AG04450 (cell line): ENCODE results near the gene BTF3. TPM values are rescaled to one million over a fixed set of nuclear protein-coding genes. Genes with fewer than 3 reads are reported as not detected.
A peak's percentile ranks its signal among the peaks of the same experiment; 100 is the strongest.

Source experiments
- CTCF ChIA-PET: fragments of 300-600, 350-600 bp; formaldehyde crosslinking; extraction: SDS; loops from one replicate; lab custom pipeline; 2022; ENCODE audit warnings: antibody characterized with exemption, inconsistent platforms; lab: Charles Lee
- POLR2A ChIA-PET: fragments of 350-600 bp; formaldehyde crosslinking; extraction: SDS; loops from one replicate; lab custom pipeline; 2021; ENCODE audit warnings: antibody characterized with exemption, inconsistent platforms; lab: Yijun Ruan, JAX
- DNase-seq: peaks from one replicate; pipeline ENCODE4 v3.0.0-alpha.2; 2011; ENCODE audit warnings: low read depth, low spot score
- H3K27ac ChIP-seq: one replicate; pipeline ENCODE4 v1.5.1; 2012; ENCODE audit warnings: low read depth, low read length, control low read depth
- H3K27me3 ChIP-seq: one replicate; pipeline ENCODE4 v1.6.0; 2012; ENCODE audit warnings: low read length; ENCODE audit not compliant: control insufficient read depth, insufficient read depth
- H3K4me3 ChIP-seq: 2 replicates; pipeline ENCODE4 v1.5.1; 2011; ENCODE audit warnings: mild to moderate bottlenecking, low read depth, low read length, control low read depth
- H3K9me3 ChIP-seq: 2 replicates; pipeline ENCODE4 v1.5.1; 2012; ENCODE audit warnings: low read length; ENCODE audit not compliant: control insufficient read depth, insufficient read depth
- CTCF ChIP-seq: IDR thresholded peaks from 2 replicates; pipeline ENCODE4 v1.5.1; 2011; ENCODE audit warnings: low read depth, low read length, control low read depth, inconsistent platforms
- polyA minus RNA-seq: library from RNA; depleted of rRNA, polyadenylated mRNA; stranded (reverse); fragments of >200 nt; gene quantifications from 2 replicates; pipeline ENCODE4 v1.2.3, GENCODE V29; 2011; rRNA and poly(A)+ RNA removed
- polyA plus RNA-seq: library from polyadenylated mRNA; depleted of rRNA; stranded (reverse); fragments of >200 nt; gene quantifications from 2 replicates; pipeline ENCODE4 v1.2.3, GENCODE V29; 2011; rRNA removed

BTF3 gene
- polyA plus RNA-seq, result 707 and 755 TPM in 2 replicates
- 359 and 427 TPM in 2 replicates for polyA minus RNA-seq

DNA sequence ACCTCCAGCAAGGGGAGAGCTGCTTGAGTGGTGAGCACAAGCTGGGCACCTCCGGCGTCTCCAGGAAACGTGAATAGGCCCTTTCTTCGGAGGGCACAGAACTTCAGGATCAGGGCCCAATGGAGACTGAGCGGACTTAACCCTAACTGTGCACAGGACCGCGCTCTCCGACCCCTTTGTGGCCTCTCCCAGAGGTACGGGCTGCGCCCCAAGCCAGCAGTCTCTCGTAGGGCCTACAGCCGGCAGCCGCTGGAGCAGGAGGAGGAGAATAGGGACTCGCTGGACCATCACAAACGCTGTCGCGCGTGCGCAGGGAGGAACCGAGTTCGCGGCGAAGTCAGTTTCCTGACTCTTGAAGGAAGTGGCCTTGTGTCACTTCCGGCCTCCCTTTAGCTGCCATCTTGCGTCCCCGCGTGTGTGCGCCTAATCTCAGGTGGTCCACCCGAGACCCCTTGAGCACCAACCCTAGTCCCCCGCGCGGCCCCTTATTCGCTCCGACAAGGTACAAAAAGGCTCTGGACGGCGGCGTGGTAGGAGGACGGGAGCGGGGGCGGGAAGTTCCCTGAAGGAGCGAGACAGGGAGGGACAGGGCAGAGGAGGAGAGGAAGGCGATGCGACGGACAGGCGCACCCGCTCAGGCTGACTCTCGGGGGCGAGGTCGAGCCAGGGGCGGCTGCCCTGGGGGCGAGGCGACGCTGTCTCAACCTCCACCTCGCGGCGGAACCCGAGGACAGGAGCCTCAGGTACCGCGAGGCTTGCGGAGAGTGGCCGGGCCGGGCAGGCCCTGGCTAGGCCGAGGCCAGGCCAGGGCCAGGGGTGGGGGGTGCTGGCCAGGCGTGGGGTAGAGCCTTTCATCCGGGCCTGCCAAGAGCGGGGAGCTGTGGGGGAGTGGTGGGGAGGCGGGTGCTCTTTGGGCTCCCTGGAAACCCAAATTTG is at the start of gene BTF3:
BTF3 (plus strand) TSS at position 386 of the 936 bp plus-strand sequence; CDS start at position 612, 226 bp downstream.
- Histone ChIP-seq H3K4me3 (peak within 1 kb of the TSS; percentile 86), H3K9me3 (no peaks in the 10 kb centered on the region; the same call in 1 of the 2 replicates), H3K27ac (peak within 1 kb of the TSS; percentile 88), H3K27me3 (no peaks in the 10 kb centered on the region)
- no peak for TF ChIP-seq CTCF
- ChIA-PET POLR2A (interaction anchor here (0.5 to 1.9 kb wide), 6 partner anchors 11 to 1009 kb away, joined by 3 to 8 read pairs (median 3); partner anchors contain the start of gene FOXD1), CTCF (interaction anchor here (1.0 to 3.7 kb wide), 7 partner anchors 9 to 413 kb away, joined by 3 to 25 read pairs (median 10); no protein-coding TSS in a partner anchor)
- peak; percentile 92 for DNase-seq

- H3K4me3 ChIP-seq, result peak within 1 kb of the TSS; percentile 85
- H3K27ac ChIP-seq, result peak within 1 kb of the TSS; percentile 90
- ChIA-PET POLR2A (interaction anchor here (0.6 to 2.8 kb wide), 29 partner anchors 8 to 333 kb away, joined by 3 to 27 read pairs (median 5); partner anchors contain the start of gene BTF3), CTCF (interaction anchor here (0.7 to 3.4 kb wide), 5 partner anchors 136 to 492 kb away, joined by 4 to 24 read pairs (median 8); no protein-coding TSS in a partner anchor)
- H3K9me3 ChIP-seq, result peaks cover 10% of the 10 kb centered on the region; the same call in 1 of the 2 replicates
- peak; percentile 8; the same call in 1 of the 2 replicates for TF ChIP-seq CTCF
- peak; percentile 93 for DNase-seq
- H3K27me3 ChIP-seq, result no peaks in the 10 kb centered on the region
Measured at GRCh38 chr5:73448463-73449136, 49.6 kb upstream of the BTF3 start, which contains the start of gene FOXD1. Gene FOXD1, minus strand, starts transcription at chr5:73448777. Its CDS starts 415 bp downstream, at chr5:73448362.

DNA sequence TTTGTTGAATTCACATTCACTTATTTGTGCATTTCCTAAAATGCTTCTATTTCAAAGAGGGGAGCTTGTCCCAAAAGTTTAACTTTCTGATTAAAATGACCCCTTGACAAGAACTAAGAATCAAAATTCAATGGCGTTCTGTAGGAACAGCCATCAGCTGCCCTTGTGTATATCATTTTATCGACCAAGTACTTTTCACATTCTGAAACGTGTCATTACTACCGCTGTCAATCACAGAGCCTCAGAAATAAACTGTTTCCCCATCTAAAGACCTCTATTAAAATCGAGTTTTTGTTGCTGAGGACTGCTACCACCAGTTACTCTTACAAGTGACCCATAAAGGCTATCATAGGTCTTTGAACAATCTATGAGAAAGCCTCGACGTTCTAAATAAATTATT is 48.1 kb upstream of the BTF3 start:
- no peaks in the 10 kb centered on the region for H3K9me3 ChIP-seq
- no peaks in the 10 kb centered on the region for H3K27me3 ChIP-seq
- ChIA-PET CTCF (interaction anchor here (1.0 to 3.4 kb wide), 8 partner anchors 49 to 494 kb away, joined by 3 to 61 read pairs (median 7); no protein-coding TSS in a partner anchor), POLR2A (no interaction called here)
- H3K4me3 ChIP-seq, result no peak overlapping the region
- no peak for TF ChIP-seq CTCF
- no peak for DNase-seq
- no peak overlapping the region for H3K27ac ChIP-seq

- Histone ChIP-seq H3K4me3 (peak overlapping the region; percentile 61), H3K27ac (no peak overlapping the region), H3K9me3 (no peaks in the 10 kb centered on the region), H3K27me3 (no peaks in the 10 kb centered on the region)
- no peak for TF ChIP-seq CTCF
- ChIA-PET POLR2A (interaction anchor here (0.5 to 1.3 kb wide), 2 partner anchors 235 to 384 kb away, joined by 3 to 12 read pairs; no protein-coding TSS in a partner anchor), CTCF (interaction anchor here (0.6 to 3.4 kb wide), 41 partner anchors 9 to 487 kb away, joined by 3 to 61 read pairs (median 4); partner anchors contain the start of gene BTF3)
- DNase-seq, result no peak
Measured at GRCh38 chr5:73450672-73451223, 47.5 kb upstream of the BTF3 start.
